OCI-LY7 (cell line): ENCODE results near the gene RANBP3L.

Source experiments
- EZH2phosphoT487 ChIP-seq: fragments of 200-600 bp; sonication (generic); IDR thresholded peaks from 2 replicates; pipeline ENCODE4 v1.6.1; 2018; ENCODE audit warnings: low read depth, borderline replicate concordance, mild to moderate bottlenecking, mixed run types, antibody characterized with exemption, low read length, moderate library complexity, mixed read lengths
- TF ChIP-seq, protein P1 (sequence below): fragments of 200-600 bp; sonication (generic); conservative IDR thresholded peaks from 2 replicates; pipeline ENCODE4 v1.5.1; 2014; ENCODE audit warnings: mild to moderate bottlenecking, antibody characterized with exemption, low read length, moderate library complexity, mixed read lengths

DNA sequence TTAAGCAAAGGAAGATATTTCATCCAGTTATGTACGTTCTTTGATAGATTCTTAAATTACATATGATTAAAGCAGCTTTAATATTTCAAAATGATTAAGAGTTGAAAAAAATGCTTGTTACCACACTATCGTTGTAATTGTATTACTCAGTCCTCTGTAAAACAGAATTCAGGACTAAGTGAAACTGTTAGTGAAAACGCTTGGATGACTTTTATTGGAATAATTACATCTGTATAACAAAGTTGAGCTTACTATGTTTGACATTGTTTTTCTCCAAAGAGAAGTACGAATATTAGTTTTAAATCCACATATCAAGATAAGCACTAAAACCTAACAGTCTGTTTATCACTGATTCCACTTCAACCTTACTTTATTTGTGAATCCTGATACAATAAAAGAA, 51.3 kb downstream of the RANBP3L start:
- TF ChIP-seq, protein P1, sequence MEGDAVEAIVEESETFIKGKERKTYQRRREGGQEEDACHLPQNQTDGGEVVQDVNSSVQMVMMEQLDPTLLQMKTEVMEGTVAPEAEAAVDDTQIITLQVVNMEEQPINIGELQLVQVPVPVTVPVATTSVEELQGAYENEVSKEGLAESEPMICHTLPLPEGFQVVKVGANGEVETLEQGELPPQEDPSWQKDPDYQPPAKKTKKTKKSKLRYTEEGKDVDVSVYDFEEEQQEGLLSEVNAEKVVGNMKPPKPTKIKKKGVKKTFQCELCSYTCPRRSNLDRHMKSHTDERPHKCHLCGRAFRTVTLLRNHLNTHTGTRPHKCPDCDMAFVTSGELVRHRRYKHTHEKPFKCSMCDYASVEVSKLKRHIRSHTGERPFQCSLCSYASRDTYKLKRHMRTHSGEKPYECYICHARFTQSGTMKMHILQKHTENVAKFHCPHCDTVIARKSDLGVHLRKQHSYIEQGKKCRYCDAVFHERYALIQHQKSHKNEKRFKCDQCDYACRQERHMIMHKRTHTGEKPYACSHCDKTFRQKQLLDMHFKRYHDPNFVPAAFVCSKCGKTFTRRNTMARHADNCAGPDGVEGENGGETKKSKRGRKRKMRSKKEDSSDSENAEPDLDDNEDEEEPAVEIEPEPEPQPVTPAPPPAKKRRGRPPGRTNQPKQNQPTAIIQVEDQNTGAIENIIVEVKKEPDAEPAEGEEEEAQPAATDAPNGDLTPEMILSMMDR, result no peak
- no peak for TF ChIP-seq EZH2phosphoT487
